ENCODE measurements around the gene STRIT1.

DNA sequence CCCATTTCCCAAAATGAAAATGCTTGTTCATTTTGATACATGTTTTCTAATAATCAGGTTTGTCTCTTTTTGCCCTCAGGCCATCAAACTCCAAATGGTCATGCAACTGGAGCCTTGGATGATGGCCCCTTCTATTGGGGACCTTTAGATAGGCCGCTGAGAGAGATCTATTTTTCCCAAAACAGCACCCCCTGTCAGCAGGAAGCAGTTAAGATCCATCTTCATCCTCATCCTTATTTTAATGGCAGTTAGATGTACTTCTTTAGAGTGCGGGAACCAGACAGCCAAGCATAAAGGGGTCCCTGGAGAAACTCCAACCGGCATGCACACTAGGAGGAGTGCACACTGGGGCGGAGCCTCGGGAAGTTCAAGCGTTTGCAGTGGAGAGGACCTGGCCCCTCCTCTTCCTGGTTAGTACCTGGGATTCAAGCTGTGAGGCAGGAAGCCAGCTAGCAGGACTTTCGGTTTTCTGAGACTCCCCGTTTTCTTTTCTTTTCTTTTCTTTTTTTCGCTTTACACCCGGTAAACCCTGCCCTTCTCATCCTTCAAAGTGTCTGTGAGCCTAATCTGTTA, 31.9 kb upstream of the STRIT1 start:
- TF ChIP-seq, protein P1, sequence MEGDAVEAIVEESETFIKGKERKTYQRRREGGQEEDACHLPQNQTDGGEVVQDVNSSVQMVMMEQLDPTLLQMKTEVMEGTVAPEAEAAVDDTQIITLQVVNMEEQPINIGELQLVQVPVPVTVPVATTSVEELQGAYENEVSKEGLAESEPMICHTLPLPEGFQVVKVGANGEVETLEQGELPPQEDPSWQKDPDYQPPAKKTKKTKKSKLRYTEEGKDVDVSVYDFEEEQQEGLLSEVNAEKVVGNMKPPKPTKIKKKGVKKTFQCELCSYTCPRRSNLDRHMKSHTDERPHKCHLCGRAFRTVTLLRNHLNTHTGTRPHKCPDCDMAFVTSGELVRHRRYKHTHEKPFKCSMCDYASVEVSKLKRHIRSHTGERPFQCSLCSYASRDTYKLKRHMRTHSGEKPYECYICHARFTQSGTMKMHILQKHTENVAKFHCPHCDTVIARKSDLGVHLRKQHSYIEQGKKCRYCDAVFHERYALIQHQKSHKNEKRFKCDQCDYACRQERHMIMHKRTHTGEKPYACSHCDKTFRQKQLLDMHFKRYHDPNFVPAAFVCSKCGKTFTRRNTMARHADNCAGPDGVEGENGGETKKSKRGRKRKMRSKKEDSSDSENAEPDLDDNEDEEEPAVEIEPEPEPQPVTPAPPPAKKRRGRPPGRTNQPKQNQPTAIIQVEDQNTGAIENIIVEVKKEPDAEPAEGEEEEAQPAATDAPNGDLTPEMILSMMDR (IDR thresholded peaks at IDR 0.05; ENCODE audit: poor library complexity), result no peak
- TF ChIP-seq EZH2phosphoT487 (IDR thresholded peaks at IDR 0.05; ENCODE audit: low read depth, severe bottlenecking, unreplicated experiment), result no peak
- no peak for TF ChIP-seq EZH2 (IDR thresholded peaks at IDR 0.05; ENCODE audit: borderline replicate concordance)

Measured in hepatocyte (in vitro differentiated cells).